C1 segment of cervical spinal cord (tissue), 14 donors: ENCODE measurements around the gene USH1G.
"Not testable (repeated sequence)": the region's sequence is repeated elsewhere in the genome, so short reads cannot be mapped to it uniquely, and the experiment has no call there.

Experiments used
- DNase-seq, 14 donors: peaks; one replicate each; lab custom pipeline; 2025; lab: John Stamatoyannopoulos, UW

Gene USH1G

DNA sequence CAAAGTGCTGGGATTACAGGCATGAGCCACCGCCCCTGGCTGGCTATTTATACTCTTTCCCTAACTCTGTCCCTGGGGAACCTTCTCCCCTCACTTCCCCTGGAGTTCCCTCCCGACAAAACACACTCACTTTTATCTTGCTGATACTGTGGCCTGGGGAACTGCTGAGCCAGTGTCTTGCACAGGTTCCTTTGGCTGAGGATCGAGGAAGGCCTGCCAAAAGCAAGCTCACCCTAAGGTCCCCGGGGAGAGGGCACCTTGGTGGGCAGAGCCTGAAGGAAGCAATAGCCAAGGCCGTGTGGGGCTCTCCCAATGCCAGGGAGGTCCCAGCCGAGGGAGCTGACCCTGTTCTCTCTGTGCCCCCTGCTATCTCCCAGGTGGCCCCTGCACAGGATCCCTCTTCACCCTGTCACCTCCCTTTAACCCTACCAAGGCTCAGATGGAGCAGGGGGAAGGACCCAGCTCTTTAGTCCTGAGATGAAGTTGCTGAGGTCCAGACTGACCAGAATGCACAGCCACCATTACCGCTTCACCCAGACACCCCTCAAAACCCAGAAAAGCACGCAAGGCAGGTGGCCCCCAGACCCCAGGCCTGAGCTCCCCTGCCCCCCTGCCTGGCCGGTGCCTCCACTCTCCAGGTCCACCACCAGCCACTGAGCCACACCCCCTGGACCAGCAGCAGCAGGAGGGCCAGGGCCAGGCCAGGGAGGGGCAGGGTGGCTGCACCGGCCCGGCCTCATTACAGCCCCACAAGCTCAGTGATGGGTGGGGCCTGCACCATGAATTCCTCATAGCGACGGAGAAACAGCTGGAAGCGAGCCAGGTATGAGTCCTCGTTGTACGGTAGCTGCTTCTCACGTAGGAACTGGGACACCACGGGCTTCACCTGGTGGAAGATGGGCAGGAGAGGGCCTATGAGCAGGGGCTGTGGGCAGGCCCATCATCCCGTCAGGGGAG lies 45.2 kb downstream of the USH1G start:
- DNase-seq, result no peak

DNA sequence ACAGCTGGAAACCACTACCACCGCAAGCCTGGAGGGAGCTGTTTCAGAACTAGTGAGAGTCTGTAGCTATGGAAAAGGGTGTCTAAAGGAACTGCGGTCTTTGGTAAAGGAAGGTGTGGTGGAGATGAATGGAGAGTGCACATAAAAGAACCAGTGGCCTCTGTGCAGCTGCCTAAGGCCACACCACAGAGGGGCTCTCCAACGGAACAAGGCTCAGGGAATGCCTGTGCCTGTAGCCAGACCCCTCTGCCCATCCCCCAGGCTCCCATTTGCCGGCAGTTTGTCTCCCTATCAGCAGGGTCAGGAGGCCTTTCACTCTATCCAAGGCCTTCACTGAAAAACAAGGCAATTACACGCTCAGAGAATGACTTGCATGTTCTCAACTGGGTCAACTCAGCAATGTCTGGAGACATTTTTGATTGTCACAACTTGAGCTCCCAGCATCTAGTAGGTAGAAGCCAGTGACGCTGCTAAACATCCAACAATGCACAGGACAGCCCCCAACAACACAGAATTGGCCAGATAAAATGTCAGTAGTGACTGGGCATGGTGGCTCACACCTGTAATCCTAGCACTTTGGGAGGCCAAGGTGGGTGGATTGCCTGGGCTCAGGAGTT lies 47.0 kb downstream of the USH1G start:
- no peak for DNase-seq

DNA sequence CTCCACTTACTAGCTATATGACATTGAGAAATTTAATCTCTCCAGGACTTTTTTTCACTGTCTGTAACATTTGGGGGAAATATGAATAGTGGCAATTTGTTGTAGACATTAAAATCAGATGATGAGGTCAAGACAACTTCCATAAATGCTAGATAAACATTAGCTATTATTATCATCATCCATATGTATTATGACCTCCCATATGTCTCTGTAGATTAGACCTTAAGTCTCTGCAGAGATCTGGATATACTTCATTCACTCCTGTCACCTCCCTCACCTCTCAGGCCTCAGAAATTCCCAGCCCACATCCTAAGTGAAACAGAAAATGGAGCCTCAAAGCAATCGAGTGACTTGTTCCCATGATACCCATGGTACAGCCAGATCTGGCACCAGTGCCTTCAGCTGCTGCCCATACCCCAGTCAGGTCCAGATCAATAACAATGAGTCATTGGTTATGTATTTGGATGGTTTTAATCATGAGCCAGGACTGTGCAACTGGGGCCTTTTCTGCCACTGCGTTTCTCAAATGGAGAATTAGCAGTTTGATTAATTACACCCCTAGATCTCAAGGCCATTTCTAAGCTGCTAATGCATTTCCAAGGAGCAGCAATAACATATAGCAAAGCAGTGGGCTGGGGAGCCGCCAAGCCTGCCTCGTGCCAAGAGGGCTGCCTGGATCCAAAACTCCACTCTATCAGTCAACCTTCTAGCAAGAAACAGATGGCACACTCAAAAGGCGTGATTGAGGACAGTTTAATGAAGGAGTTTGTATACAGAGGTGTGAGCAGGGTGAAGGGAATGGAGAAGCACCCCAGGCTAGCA lies 47.7 kb downstream of the USH1G start:
- no peak for DNase-seq

DNA sequence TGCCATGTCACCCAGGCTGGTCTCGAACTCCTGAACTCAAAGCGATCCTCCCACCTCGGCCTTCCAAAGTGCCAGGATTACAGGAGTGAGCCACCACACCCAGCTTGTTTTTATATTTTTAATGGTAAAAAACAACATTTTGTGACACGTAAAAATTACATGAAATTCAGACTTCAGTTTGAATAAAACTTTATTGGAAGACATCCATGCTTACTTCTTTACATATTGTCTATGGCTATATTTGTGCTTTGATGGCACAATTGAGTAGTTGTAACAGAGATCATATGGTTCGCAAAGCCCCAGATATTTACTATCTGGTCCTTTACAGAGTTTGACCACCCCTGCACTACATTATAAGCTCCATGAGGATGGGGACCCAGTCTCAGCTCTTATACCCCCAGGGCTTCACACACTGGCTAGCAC lies 48.4 kb downstream of the USH1G start:
- no peak for DNase-seq

DNA sequence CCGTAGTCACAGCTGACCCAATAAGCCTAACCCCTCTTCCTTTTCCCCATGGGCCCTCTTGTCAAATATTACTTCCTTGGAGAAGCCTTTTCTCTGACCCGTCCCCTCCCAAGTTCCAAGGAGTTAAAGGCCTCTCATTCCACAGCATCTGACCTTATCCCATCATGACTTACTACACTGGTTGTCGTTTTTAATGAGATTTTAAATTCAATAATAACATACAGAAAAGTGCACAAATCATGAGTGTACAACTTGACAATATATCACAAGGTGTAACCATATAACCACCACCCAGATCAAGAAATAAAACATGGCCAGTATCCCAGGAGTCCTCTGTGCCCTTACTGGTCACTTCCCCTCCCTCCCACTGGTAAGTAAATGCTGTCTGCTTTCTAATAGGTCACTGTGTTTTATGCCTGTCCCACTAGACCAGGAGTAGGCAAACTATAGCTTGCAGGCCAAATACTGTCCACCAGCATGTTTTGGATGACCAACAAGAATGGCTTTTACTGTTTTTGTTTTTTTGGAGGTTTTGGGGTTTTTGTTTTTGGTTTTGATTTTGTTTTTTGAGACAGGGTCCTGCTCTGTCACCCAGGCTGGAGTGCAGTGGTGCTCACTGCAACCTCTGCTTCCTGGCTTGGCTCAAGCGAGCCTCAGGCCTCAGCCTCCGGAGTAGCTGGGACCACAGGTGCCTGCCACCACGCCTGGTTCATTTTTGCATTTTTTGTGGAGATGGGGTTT lies 49.0 kb downstream of the USH1G start:
- DNase-seq, result no peak

DNA sequence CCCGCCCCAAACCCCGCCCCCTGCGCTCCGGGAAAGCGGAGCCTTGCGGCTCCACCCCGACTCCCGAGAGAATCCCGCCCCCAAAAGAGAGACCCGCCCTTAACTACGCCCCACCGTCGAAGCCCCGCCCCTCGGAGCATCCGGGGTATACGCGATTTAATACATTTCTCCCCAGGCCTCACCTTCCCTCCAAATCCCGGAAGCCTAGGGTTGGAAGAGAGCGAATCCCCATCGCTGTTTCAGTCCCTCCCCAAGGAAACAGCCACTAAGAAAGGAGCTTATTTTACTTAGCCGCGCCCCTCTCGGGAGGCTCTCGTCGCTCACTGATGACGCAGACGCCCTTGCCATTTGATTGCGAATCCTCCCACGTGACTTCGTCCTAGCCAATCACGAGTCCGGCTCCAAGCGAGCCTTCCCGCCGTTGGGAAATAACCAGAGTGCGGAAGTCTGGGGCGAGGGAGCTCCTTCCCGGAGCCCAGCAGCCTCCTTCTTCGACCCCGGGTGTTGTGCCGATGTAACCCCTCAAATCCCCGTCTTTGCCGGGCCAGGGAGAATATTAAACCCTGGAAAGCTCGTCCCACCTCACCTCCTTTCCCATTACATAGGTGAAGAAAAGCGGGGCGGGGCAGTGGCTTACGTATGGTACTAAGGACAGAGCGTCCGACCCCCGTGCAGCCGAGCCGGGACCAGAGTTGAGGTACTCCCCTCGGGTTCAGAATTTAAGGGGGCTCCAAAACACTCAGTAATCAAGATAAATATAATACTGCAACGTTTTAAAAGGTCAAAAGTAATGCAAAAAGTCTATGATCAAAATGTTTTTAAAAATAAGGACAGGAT lies 49.8 kb downstream of the USH1G start:
- peak; percentile 97 to 100 (median 100) for DNase-seq

DNA sequence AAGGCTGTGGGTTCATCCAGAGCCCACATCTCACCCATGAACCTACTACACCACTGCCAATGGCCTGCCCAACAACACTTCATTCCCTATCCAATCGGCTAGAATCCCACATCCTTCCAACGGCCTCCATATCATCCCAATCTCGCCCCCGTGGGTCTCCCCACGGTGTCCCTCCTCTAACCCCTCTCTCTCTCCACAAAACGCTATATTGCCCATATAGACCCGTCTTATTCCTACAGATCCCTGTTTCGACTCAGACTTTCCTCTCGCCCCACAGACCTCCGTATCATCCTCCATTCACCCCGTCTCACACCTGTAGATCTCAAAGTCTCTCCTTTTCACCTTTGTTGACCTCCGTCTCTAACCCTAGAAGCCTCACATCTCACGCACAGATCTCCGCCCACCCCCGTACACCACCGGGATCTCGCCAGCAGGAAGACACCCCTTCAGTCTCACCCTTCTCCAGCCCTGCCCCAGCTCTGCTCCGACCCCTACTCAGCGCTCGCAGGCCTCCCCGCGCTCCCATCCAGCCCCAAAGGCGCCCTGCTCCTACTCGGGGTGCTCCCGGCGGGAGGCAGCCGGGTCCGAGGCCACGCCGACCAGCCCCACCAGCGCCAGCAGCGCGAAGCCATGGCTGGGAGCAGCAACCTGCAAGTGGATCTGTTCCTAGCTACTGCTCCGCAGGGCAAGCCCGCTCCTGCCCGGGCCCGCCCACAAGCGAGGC lies 50.6 kb downstream of the USH1G start, which contains the start of gene FDXR:
FDXR (minus strand) TSS at position 682 of the 724 bp plus-strand sequence; CDS start at position 632, 50 bp downstream.
- no peak for DNase-seq

DNA sequence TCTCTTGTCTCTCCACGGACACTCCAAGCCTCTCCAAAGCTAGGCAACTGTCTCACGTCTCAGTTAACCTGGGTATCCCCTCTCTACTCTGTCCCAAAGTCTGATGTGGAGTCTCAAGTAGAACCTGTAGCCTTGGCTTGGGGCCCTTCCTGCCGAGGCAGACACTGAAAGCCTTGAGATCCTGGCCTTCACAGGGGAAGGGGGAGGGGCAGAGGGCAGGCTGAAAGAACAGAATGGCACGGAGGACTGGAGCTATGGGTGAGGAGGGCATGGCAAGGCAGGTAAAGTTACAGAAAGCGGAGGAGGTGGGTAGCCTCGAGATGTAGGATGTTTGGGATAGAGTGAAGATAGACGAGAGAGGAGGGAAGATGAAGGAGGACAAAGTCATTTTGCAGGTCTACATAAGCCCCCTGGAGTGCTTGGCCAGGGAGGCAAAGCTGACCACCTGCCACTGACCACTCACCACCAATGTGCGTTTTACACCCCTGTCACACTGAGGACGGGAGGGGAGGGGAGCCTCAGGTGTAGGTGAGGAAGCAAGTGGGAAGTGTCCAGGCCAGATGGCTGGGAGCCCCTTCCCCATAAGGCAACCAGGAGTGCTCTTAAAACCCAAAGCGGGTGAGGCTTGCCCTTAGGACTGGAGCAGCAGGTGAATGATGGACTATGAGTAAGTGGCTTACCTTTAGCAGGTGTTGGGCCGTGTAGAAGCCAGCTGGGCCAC lies 51.5 kb downstream of the USH1G start:
- DNase-seq, result no peak

DNA sequence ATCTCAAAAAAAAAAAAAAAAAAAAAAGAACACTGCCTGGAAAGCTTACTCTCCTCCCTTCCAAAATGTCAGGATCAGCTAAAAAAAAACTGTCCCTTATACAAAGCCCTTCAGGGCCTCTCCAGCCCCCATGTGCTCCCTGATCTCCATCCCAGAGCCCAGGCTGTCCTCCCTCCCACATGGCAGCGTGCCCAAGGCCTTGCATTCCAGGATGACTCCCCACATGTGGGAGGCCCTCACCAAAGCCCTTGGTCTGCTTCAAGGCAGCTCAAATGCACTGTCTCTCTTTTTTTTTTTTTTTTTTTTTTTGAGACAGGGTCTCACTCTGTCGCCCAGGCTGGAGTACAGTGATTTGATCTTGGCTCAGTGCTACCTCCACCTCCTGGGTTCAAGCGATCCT lies 52.5 kb downstream of the USH1G start:
- DNase-seq, result peak in 1 of 14 donors; percentile 16

DNA sequence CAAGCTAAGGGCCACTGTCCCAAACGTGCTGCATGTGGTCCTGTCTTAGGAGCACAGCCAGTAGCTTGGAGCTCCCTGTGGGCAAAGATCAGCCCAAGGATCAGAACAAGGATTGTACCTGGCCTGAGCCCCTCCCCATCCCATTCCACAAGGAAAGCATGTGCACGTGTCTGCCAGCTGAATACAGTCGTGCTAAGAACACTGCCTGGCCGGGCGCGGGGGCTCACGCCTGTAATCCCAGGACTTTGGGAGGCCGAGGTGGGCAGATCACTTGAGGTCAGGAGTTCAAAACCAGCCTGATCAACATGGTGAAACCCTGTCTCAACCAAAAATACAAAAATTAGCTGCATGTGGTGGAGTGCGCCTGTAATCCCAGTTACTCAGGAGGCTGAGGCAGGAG lies 53.0 kb downstream of the USH1G start:
- DNase-seq, result not testable (repeated sequence)

DNA sequence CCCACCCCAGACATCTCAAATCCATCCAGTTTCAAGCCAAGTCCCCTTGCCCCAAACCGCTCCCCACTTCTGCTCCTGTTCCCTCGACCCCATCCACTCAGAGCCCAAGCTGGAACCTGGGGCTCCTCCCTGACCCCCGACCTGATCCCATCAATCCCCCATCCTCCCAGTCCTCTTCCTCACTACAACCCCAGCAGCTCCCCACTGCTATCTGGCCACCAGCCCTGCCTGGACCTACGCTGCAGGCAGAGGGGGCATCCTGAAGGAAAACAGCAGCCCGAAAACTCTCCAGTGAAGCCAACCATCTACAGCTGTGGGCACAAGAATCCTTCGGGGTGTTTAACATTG lies 54.2 kb downstream of the USH1G start:
- no peak for DNase-seq

DNA sequence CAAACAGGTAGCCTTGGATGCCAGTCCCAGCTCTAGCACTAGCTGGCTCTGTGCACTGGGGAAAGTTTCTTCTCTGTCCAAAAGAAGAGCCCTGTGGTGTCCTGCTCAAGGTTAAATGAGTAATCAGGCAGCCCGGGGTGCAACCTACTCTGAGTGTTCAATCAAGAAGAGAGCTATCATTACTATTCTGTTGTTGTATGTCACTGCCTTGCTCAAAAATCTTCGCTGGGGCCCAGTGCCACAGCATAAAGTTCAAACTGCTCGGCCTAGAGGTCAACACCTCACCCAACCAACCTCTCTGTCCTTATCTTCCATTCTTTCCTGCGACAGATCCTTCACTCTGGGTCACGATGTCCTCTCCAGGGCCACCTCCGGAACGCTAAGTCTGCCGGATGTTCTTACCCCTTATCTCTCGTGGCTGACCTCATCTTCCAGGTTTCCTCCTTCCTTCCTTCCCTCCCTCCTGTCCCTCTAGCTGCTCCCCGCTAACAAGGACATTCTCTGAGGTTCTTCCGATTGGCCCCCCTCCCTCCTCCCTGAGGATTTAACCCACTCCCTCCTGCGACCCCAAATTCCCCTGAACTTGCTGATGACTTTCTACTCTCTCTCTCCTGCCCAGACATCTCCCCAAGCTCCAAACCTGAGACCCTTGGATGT lies 54.7 kb downstream of the USH1G start:
- no peak for DNase-seq

DNA sequence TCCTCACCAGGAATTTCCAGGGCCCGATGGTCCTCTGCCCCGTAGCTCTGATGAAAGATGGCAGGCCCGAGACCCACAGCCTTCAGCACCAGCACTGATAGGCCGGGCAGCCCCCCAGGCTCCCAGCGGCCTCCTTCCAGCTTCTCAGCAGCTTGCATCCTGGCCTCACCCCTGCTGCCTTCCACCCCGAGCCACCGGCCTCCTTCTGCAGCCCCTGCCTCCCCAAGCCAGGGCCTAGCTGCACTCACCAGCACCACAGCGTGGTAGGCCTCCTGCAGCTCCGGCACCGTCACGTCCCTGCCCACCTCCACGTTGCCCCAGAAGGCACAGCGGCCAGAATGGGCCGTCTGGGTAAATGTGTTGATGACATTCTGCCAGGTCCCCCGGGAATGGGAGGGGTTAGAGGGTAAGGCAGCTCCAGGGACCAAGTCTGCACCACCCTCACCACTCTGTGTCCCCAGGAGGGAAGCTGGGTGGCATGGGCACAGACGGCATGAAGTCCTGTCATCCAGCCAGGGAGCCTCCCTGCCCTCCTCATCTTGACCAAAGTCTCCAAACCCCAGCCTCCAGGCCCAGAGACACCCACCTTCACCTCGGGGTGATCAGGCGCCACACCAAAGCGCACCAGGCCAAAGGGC lies 56.7 kb downstream of the USH1G start:
- DNase-seq, result no peak
